HG03097 (cell line): ENCODE results near the gene PPM1L.

Experiments
- ATAC-seq: cut with Tn5 transposase; IDR thresholded peaks from one replicate; pipeline ENCODE4 v1.9.1; 2021; ENCODE audit not compliant: unreplicated experiment, low FRiP score

PPM1L gene

GRCh38 chr3:161070980-161071663 lies 315.1 kb downstream of the PPM1L start:
- ATAC-seq = no peak

GRCh38 chr3:161072211-161072621 lies 316.2 kb downstream of the PPM1L start:
- no peak for ATAC-seq

GRCh38 chr3:161072751-161073150 lies 316.7 kb downstream of the PPM1L start:
- no peak for ATAC-seq

GRCh38 chr3:161073181-161073580 lies 317.1 kb downstream of the PPM1L start:
- ATAC-seq = no peak

- ATAC-seq = peak; percentile 91
Observed at GRCh38 chr3:161081633-161082032, 325.6 kb downstream of the PPM1L start.

GRCh38 chr3:161082063-161082462 lies 326.0 kb downstream of the PPM1L start:
- peak; percentile 15 for ATAC-seq

GRCh38 chr3:161083131-161083530 lies 327.1 kb downstream of the PPM1L start:
- ATAC-seq = no peak

- no peak for ATAC-seq
Observed at GRCh38 chr3:161084277-161084676, 328.2 kb downstream of the PPM1L start.

GRCh38 chr3:161093895-161094294 lies 337.9 kb downstream of the PPM1L start:
- no peak for ATAC-seq

GRCh38 chr3:161096771-161097367 lies 340.8 kb downstream of the PPM1L start:
- no peak for ATAC-seq

GRCh38 chr3:161100994-161101393 lies 345.0 kb downstream of the PPM1L start:
- no peak for ATAC-seq

GRCh38 chr3:161101609-161102008 lies 345.6 kb downstream of the PPM1L start:
- ATAC-seq = no peak

- no peak for ATAC-seq
Observed at GRCh38 chr3:161103776-161104385, 347.9 kb downstream of the PPM1L start.

GRCh38 chr3:161104561-161105551 lies 348.8 kb downstream of the PPM1L start, which contains the start of gene B3GALNT1:
Gene B3GALNT1 (minus strand): TSS chr3:161105349. CDS start chr3:161086754, 18,595 bp downstream.
- ATAC-seq = peak; percentile 77

- no peak for ATAC-seq
Observed at GRCh38 chr3:161107311-161107710, 351.3 kb downstream of the PPM1L start.

GRCh38 chr3:161108840-161109239 lies 352.8 kb downstream of the PPM1L start:
- ATAC-seq = no peak

GRCh38 chr3:161117646-161118045 lies 361.6 kb downstream of the PPM1L start:
- ATAC-seq = no peak

GRCh38 chr3:161126495-161126894 lies 370.5 kb downstream of the PPM1L start:
- no peak for ATAC-seq
